PFSK-1 (cell line): ENCODE data around the gene MRFAP1.

ENCODE experiments used
- FOXP2 ChIP-seq: optimal IDR thresholded peaks from 2 replicates; pipeline ENCODE3; 2011; ENCODE audit warnings: borderline replicate concordance, control low read depth, inconsistent platforms; ENCODE audit not compliant: insufficient read depth; ENCODE audit errors: extremely low read length, extremely low read depth
- POLR2AphosphoS5 ChIP-seq: IDR thresholded peaks from 2 replicates; pipeline ENCODE4 v1.6.1; 2012; ENCODE audit warnings: low read depth, mild to moderate bottlenecking, control low read depth, low read length, moderate library complexity
- TAF1 ChIP-seq: IDR thresholded peaks from 2 replicates; pipeline ENCODE4 v1.6.1; 2012; ENCODE audit warnings: low read length, control low read depth, borderline replicate concordance; ENCODE audit not compliant: insufficient read depth

DNA sequence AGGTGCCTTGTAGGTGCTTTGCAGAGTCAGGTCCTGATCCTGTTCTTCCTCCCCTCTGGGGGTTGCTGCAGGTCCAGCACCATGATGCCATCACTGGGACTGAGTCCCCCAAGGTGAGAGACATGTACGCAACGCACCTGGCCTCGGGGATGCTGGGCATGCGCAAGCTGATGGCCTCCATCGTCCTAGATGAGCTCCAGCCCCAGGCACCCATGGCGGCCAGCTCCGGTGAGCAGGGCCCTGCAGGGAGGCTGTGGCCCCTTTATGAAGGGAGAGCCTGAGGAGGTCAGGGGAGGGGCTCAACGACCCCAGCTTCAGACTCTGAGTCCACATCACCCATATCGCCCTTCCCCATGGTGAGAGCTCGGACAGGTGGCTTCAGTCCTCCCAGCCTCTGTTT is 42.4 kb upstream of the MRFAP1 start:
- TF ChIP-seq TAF1, result no peak
- no peak for TF ChIP-seq POLR2AphosphoS5
- no peak for TF ChIP-seq FOXP2
